ENCODE measurements around the gene PRPSAP1. TPM values are rescaled to one million over a fixed set of nuclear protein-coding genes. Genes with fewer than 3 reads are reported as not detected.

PRPSAP1 gene, protein sequence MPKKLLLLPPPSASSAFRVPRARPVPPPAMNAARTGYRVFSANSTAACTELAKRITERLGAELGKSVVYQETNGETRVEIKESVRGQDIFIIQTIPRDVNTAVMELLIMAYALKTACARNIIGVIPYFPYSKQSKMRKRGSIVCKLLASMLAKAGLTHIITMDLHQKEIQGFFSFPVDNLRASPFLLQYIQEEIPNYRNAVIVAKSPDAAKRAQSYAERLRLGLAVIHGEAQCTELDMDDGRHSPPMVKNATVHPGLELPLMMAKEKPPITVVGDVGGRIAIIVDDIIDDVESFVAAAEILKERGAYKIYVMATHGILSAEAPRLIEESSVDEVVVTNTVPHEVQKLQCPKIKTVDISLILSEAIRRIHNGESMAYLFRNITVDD
- 48.0 and 48.8 TPM in 2 replicates for total RNA-seq

DNA sequence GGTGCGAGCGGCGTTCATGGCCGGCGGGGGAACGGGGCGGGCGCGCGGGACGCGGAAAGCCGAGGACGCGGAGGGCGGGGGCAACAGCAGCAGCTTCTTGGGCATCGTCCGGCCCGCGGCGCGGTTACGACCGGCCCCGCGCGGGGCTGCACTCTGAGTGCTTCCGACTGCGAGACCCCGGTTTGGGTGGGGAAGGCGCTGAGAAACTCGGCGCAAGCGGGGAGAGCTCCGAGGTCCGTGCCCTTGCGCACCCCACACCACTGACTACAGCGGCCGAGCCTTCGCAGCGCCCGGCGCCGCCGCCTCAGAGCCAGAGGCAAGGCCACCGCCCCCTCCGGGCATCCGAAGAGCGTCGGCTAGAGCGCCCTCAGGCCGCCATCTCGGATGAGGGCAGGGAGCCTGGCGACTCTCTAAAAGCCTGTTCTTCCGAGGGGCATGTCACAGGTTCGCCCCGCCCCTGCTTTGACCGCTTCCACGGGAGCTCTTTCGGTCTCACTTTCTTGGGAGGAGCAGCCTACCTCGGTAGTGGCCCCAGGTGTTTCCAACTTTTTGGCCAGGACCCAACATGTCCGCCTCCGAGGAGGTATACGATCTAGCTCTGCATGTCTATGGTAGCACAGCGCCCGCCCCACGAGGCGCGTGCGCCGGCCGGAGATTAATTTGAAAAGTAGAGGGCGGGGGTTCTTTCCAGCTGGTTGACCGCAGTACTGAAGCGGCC, at the start of gene PRPSAP1:
PRPSAP1 (minus strand) TSS at position 318 of the 718 bp plus-strand sequence; CDS start at position 105, 213 bp downstream.
- intact Hi-C loops (cut with micrococcal nuclease): loop anchor here (1.0 to 5.0 kb wide), 8 partner anchors 30 to 571 kb away; partner anchors contain the start of genes EXOC7, RHBDF2, SRP68 and UBE2O

GRCh38 chr17:76402711-76403110, 49.0 kb upstream of the PRPSAP1 start:
- intact Hi-C loops (cut with micrococcal nuclease): no loop called here

DNA sequence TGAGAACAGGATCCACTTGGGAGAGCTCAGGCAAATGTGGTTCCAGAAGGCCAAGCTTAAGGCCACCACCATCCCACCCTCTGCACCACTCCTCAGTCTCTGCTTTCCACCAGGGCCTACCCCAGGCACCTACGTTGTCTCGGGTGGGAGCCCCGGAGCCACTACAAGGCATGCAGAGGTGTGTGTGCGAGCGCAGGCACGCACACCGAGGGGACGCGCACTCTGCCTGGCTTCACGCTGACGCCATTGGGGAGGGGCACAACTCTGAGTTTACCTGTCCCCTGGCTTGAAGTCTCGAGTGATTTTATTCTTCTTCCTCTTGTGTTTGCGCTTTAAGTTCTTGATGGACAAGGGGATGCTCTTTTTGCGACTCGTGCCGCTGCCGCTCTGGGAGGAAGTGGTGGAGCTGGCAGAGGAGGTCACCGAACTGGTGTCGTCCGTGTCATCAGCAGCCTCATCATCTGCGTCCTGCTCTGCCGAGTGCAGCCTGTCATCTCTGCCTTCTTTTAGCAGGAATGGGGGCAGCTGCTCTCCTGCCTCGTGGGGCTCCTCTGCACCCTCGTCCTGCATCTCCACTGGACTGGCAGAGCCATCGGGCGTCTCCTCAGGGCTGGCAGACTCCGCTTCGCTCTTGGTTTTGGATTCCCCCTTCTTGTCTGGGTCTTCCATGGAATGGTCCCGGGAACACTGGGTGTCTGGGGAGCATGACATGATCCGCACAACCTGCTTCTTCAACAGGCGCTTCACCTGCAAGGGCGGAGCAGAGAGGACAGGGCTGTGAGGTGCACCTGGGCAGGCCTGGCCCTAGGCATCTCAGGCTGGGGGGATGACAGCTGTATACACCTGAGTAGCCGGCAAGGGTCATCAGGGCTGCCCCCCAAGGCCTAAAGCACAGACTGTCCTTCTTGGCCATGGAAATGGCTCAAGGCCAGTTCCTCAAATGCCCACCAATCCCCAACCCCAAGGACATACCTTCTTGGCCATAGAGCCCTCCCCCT, 45.8 kb upstream of the PRPSAP1 start:
- intact Hi-C loops (cut with micrococcal nuclease): loop anchor here (5.0 kb wide), 1 partner anchor 387 kb away; no protein-coding TSS in a partner anchor

DNA sequence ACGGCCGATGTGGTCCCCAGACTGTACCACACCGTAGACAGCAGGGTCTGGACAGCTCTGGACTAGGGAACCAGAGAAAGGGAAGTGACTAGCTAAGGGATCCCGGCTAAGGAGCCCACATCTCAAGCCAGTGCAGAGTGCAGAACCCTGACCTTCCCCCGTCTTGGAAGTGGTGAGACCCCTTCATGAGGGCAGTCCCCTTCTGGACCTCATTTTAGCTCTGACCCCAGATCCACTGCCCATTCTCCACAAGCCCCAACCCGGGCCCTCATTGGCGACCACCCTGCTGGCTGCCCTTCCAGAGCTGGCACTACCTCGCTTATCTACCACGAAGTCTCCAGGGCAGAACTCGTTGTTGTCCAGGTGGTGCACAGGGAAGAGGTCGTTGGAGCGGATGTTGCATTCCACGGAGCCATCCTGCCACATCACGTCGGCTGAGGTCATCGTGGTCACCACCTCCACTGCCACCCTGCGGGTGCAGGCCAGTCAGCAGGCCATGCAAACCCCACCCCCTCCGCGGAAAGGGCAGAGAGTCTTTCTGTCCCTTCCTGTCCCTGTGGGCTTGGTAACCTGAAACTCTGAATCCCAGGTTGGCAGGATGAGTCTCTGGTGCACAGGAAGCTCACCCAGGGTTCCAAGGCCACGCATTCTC, 44.9 kb upstream of the PRPSAP1 start:
- intact Hi-C loops (cut with micrococcal nuclease): loop anchor here (1.0 to 5.0 kb wide), 4 partner anchors 13 to 386 kb away; no protein-coding TSS in a partner anchor

DNA sequence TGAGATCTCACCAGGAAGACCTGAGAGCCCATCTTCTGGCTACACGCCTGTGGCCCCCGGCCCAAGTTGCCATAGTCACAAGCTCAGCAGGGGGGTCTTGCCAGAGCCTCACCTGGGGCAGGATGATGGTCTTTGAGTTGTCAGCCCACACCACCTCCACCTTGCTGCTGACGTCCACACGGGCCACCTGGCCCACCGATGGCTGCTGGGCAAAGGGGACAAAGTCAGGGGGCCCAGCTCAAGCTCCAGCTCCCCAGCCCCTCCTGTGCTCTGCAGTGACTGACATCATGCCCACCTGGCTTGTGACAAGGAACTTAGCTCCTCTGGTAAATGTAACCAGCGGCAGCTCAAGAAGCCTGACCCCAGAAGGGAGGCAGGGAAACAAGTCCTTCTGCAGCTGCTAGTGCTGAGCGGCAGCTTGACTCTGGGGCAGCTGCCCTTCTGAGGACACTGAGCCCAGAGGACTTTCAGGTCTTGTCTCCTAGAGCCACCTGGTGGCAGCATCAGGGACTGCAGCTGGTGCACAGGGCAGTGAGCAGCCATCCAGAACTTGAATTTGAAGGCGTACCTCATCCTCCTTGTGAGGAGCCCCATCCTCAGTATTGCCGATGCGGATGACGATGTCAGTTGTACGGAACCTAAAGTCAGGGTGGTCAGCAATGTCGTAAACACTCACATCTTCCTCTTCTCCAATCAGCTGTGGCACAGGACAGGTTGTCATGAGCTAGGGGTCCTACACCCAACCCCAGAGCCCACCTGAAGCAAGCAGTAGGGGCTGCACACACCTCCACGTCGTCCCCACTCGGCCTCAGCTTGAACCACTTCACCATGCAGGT, 44.2 kb upstream of the PRPSAP1 start:
- intact Hi-C loops (cut with micrococcal nuclease): loop anchor here (1.0 to 5.0 kb wide), 4 partner anchors 13 to 386 kb away; no protein-coding TSS in a partner anchor

DNA sequence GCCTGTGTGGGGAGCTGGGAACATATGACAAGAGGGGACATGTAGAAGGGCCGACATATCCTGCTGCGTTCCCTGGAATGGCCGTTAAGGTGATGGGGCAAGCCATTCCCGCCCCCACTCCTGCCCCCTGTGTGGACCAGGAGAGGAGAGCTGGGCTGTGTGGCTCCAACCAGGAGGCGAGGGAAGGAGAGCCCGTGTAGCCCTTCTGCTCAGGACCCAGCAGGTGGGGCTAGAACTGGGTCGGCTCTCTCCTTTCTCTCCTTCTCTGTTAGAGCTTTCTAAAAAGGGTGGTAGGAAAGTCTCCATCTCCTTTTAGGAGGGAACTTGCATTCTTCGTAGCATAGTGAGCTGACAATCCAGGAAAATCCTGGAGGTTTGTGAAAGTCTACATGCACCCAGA, 43.5 kb upstream of the PRPSAP1 start:
- intact Hi-C loops (cut with micrococcal nuclease): loop anchor here (5.0 kb wide), 1 partner anchor 385 kb away; no protein-coding TSS in a partner anchor

DNA sequence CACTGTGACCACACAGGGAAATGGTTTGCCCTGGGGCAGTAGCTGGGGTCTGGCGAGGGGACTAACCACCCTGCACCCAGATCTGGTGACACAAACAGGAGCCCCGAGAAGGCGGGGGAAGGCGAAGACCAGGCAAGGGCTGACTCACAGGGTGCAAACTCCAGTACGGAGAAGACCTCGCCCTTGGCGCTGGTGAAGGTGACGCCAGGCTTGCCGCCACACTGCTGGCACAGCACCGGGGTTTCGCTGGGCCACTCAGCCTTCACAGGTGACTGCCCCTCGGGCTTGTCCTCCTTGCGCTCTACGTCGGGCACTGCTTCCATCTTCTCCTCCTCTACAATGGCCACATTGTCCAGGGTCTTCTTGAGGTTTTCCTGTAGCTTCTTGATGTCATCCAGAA, 42.3 kb upstream of the PRPSAP1 start:
- intact Hi-C loops (cut with micrococcal nuclease): loop anchor here (5.0 kb wide), 1 partner anchor 384 kb away; no protein-coding TSS in a partner anchor

GRCh38 chr17:76394166-76394565, 40.5 kb upstream of the PRPSAP1 start:
- intact Hi-C loops (cut with micrococcal nuclease): no loop called here

DNA sequence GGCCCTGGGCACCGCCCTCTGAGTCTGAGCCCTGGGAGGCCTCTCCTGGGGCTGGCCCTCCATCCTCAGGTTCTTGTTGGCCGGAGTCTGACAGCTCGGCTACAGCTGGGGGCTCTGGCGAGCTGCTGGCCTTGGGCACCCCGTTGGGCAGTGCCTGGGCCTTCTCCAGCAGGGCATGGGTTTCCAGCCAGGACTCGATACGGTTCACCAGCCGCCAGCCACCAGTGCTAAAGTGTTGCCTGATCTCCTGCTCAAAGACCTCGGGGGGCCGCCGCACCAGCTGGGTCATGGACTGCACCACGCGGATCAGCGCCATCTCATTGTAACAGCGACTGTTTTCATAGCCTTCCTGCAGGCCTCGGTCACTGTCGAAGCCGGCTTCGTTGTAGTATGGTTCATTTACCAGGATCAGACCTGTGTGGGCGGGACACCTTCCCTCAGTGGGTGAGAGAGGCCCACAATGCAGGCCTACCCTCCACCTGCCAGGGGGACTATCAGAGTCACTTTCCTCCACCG, 37.5 kb upstream of the PRPSAP1 start:
- intact Hi-C loops (cut with micrococcal nuclease): no loop called here

DNA sequence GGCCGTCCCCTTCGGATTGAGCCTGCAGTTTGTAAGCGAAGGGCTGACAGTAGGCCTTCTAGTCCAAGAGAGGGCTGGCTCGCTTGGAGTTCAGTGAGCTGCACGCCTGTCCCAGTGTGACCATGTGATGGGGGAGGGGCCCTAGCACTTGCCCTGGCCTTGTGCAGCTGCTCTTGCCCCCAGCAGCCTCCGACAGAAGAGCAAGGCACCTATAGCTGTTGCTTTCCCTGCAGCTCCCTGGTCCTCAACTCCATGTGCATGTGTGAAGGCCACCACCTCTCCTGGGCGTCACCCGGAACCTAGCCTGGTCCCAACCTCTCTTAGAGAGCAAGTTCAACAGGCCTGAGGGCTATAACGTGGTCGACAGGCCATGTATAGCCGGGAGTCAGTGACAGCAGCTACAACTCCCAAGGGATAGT, 36.3 kb upstream of the PRPSAP1 start:
- intact Hi-C loops (cut with micrococcal nuclease): no loop called here

DNA sequence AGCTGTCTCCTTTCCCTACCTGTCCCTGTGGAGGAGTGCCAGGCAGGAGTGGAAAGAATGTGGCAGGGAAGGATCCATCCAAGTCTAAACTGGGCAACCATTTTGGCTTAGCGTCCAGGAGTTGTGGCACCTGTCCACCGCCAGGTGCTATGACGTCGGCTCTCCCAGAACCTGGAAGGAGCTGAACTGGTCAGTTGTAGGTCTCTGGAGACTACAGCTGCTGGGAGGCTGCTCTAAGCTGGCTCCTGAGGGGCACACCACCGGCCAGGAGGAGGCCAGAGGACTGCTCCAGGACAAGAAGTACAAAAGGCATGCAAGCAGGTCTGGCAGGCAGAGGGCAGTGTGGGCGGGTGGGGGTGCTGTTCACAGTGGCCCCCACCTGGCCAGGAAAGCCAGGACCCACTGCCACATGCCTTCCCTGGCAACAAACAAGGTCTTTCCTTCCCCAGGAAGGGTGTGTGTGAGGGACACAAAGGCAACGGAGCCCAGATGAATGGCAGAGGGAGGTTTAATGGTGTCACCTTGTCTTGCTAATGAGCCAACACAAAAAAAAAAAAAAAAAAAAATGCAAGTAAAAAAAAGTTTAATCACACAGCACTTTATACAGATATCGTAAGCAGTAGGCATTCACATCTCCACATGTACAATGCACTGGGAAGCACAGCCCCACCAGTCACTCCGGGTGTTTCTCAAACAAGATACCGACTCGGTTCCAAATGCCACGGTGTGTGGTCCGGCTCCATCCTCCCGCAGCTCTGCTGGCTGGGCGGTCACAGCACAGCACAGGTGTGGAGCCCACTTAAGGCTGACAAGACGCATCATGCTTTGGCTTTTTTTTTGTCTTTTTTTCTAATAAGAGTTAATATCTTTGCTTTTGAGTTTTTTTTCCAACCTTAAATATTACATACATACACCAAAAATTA, 35.5 kb upstream of the PRPSAP1 start:
- intact Hi-C loops (cut with micrococcal nuclease): no loop called here

DNA sequence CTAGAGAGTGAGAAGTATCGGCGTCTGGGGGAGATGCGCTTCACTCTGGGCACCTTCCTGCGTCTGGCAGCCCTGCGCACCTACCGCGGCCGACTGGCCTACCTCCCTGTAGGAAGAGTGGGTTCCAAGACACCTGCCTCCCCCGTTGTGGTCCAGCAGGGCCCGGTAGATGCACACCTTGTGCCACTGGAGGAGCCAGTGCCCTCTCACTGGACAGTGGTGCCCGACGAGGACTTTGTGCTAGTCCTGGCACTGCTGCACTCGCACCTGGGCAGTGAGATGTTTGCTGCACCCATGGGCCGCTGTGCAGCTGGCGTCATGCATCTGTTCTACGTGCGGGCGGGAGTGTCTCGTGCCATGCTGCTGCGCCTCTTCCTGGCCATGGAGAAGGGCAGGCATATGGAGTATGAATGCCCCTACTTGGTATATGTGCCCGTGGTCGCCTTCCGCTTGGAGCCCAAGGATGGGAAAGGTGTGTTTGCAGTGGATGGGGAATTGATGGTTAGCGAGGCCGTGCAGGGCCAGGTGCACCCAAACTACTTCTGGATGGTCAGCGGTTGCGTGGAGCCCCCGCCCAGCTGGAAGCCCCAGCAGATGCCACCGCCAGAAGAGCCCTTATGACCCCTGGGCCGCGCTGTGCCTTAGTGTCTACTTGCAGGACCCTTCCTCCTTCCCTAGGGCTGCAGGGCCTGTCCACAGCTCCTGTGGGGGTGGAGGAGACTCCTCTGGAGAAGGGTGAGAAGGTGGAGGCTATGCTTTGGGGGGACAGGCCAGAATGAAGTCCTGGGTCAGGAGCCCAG, 33.5 kb upstream of the PRPSAP1 start:
- intact Hi-C loops (cut with micrococcal nuclease): no loop called here

GRCh38 chr17:76385892-76386786, 32.4 kb upstream of the PRPSAP1 start:
- intact Hi-C loops (cut with micrococcal nuclease): loop anchor here (1.0 to 2.0 kb wide), 3 partner anchors 12 to 83 kb away; partner anchors contain the start of gene UBE2O

DNA sequence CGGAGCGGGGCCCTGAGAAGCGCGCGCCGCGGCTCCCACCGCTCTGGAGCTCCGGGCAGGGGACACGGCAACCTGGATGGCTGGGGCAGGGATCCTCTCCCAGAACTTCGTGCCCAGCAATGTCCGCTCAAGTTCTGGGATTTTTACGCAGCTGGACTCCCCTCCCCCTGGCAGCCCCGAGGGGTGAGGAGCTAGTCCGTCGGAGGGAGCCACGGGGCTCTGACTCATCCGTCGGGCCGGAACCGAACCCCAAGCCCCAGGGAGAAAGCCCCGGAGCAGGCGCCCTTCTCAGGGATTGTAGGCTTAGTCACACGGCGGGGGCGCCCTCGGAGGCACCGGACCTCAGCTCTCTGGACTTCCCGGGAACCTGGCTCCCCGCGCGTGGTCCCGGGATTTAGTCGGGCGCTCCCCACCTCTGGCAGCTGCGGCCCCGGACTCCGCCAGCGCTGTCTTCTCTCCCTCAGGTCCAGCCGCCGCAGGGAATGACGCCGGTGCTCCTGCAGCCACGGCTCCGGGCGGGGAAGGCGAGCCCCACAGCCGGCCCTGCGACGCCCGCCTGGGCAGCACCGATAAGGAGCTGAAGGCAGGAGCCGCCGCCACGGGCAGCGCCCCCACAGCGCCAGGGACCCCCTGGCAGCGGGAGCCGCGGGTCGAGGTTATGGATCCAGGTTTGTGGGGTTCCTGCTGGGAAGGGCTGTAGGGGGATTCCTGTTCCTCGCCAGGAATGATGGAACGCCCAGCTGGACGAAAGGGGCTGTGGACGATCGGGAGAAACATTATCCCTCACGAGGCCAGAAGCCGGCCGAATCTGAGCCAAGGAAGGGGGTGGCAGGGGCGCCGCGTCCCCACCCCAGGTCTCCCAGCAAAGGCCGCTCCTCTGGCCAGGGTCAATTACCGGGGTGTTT, 31.5 kb upstream of the PRPSAP1 start:
- intact Hi-C loops (cut with micrococcal nuclease): loop anchor here (1.0 to 2.0 kb wide), 3 partner anchors 13 to 82 kb away; partner anchors contain the start of gene UBE2O

Data from T-helper 1 cell treated with Interleukin-12 subunit alpha and Interleukin-12 subunit beta and Interleukin-4 antibody, amounts not matched to agents 30 ng/mL and 1 ng/mL, for 36 hours (primary cell).